ENCODE results near the gene CPSF3. TPM values are rescaled to one million over a fixed set of nuclear protein-coding genes. Genes with fewer than 3 reads are reported as not detected.

CPSF3 gene
- total and polyA plus RNA-seq, 2 of the 4 experiments (the other 2 are of a cell fraction): 29.2 to 64.5 TPM

DNA sequence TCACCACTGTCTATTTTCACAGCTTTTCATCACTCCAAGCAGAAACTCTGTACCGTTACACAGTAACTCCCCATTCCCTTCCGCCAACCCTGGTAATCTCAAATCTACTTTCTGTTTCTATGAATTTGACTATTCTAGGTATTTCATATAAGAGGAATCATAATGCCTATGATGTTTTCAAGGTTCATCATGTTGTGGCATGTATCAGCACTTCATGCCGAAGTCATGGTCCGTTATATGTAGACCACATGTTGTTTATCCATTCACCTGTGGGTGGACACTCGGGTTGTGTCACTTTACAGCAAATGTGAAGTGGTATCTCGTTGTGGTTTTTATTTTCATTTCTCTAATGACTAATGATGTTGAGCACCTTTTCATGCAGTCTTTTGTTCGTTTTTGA, 21.6 kb downstream of the CPSF3 start:
- ChIA-PET POLR2A (ENCODE audit: unreplicated experiment) (no interaction called here), CTCF (interaction anchor here (0.6 kb wide), 1 partner anchor 10 kb away, joined by 5 read pairs; no protein-coding TSS in a partner anchor)
- H3K23ac ChIP-seq (ENCODE audit: low read depth, low read length): no peak overlapping the region
- peaks cover 8% of the 10 kb centered on the region for H3K4me1 ChIP-seq (ENCODE audit: control insufficient read depth, insufficient read depth, low read length)
- H3K4ac ChIP-seq (ENCODE audit: low read depth, low read length): no peak overlapping the region
- H3K27me3 ChIP-seq (ENCODE audit: control insufficient read depth, insufficient read depth, low read length): no peaks in the 10 kb centered on the region
- in situ Hi-C loops (cut with MboI; ENCODE audit: low sequenced_read_pairs): no loop called here
- no peaks in the 10 kb centered on the region for H3K9me3 ChIP-seq (ENCODE audit: control insufficient read depth, insufficient read depth, low read length)
- H4K91ac ChIP-seq (ENCODE audit: insufficient read depth, low read depth, low read length): no peak overlapping the region
- no peak overlapping the region for H3K27ac ChIP-seq (ENCODE audit: insufficient read depth, low read length)
- 93% methylated on average over 3 of the region's 7 CpGs; no CpG with 5 or more reads in 1 of the 2 experiments for WGBS, 2 experiments (ENCODE audit: extremely low coverage in 2 of 2, insufficient read length in 1 of 2)
- intact Hi-C loops (cut with micrococcal nuclease): no loop called here
- no peak for TF ChIP-seq FOS (IDR thresholded peaks at IDR 0.05; ENCODE audit: low read depth, low read length)
- no peak for TF ChIP-seq BHLHE40 (IDR thresholded peaks at IDR 0.05; ENCODE audit: low read depth, low read length)
- TF ChIP-seq POLR2A (IDR thresholded peaks at IDR 0.05; ENCODE audit: low read depth, low read length): no peak
- no peak for TF ChIP-seq MAFK (IDR thresholded peaks at IDR 0.05; ENCODE audit: low read depth, low read length)
- no peak for TF ChIP-seq RCOR1 (IDR thresholded peaks at IDR 0.05; ENCODE audit: insufficient replicate concordance, low read length)
- no peak for TF ChIP-seq RFX5 (IDR thresholded peaks at IDR 0.05; ENCODE audit: low read depth, low read length)
- TF ChIP-seq CHD1 (IDR thresholded peaks at IDR 0.05; ENCODE audit: low read depth, low read length): no peak
- TF ChIP-seq SMC3 (IDR thresholded peaks at IDR 0.05; ENCODE audit: low read depth, low read length): no peak
- H2BK5ac ChIP-seq (ENCODE audit: low read depth, low read length, poor library complexity, severe bottlenecking): no peak overlapping the region
- H2BK20ac ChIP-seq (ENCODE audit: low read depth, low read length): no peak overlapping the region
- peaks cover 9% of the 10 kb centered on the region; the same call in 1 of the 2 replicates for H4K20me1 ChIP-seq (ENCODE audit: insufficient read depth, low read length)
- no peak overlapping the region for H3K4me2 ChIP-seq (ENCODE audit: low read depth, low read length)
- ATAC-seq (ENCODE audit: low read depth) (no peak), DNase-seq (no peak)
- no peak overlapping the region for H3K56ac ChIP-seq (ENCODE audit: extremely low read depth, insufficient read depth, low read length)
- peaks cover 2 to 6% of the 10 kb centered on the region in 2 experiments; a peak in 3 of 4 replicates for H3K79me1 ChIP-seq (ENCODE audit: low read depth in 1 of 2, low read length in 2 of 2)
- no peak overlapping the region for H3K9ac ChIP-seq (ENCODE audit: low read depth, low read length)
- no peak overlapping the region for H4K8ac ChIP-seq (ENCODE audit: low read depth in 2 of 2, low read length in 2 of 2)
- H2BK120ac ChIP-seq (ENCODE audit: low read depth, low read length): no peak overlapping the region
- no peak overlapping the region for H2AK5ac ChIP-seq (ENCODE audit: low read depth, low read length)
- no TSS peak for BruUV-seq (replicated peaks)
- H2AFZ ChIP-seq (replicated peaks; ENCODE audit: low read length, poor library complexity): no peak overlapping the region
- H3K14ac ChIP-seq (replicated peaks; ENCODE audit: low read depth, low read length): no peak overlapping the region
- dilution Hi-C loops (cut with HindIII; ENCODE audit: low sequenced_read_pairs, unreplicated experiment): no loop called here
- no peak overlapping the region for H4K5ac ChIP-seq (ENCODE audit: low read depth, low read length)
- no peak overlapping the region for H2AK9ac ChIP-seq (replicated peaks; ENCODE audit: low read depth, low read length, poor library complexity)
- H2BK15ac ChIP-seq (ENCODE audit: low read depth, low read length): no peak overlapping the region
- H3K36me3 ChIP-seq (ENCODE audit: control insufficient read depth, insufficient read depth, low read length): peaks cover 19% of the 10 kb centered on the region
- no peak overlapping the region for H3K18ac ChIP-seq (ENCODE audit: low read depth, low read length)
- peaks cover 4% of the 10 kb centered on the region; the same call in 1 of the 2 replicates for H3K9me1 ChIP-seq (ENCODE audit: insufficient read depth, low read length)
- H3K4me3 ChIP-seq (ENCODE audit: insufficient read depth, low read depth, low read length): no peak overlapping the region

All from IMR-90 (cell line).